ENCODE results near the gene NTM. TPM values are rescaled to one million over a fixed set of nuclear protein-coding genes. Genes with fewer than 3 reads are reported as not detected.

Gene NTM
- total RNA-seq, 4 donors from 2014 or later = 0.78 to 1.1 (median 0.88) TPM; not detected in 1

- no peak for DNase-seq
- intact Hi-C loops (cut with DNase I) = no loop called here
- no peaks in the 10 kb centered on the region for H3K36me3 ChIP-seq
- H3K4me3 ChIP-seq (replicated peaks in 1 of 3) = no peak overlapping the region
- H3K4me1 ChIP-seq = no peaks in the 10 kb centered on the region
- no peak overlapping the region for H3K27ac ChIP-seq
- no peaks in the 10 kb centered on the region for H3K27me3 ChIP-seq
- TF ChIP-seq POLR2A (IDR thresholded peaks at IDR 0.05) = no peak
- TF ChIP-seq CTCF (IDR thresholded peaks at IDR 0.05) = no peak
- WGBS, 2 donors = 84% methylated on average over 11 of the region's 11 CpGs
- no peaks in the 10 kb centered on the region for H3K9me3 ChIP-seq
Measured at GRCh38 chr11:131841925-131842635, 471.7 kb downstream of the NTM start.

DNA sequence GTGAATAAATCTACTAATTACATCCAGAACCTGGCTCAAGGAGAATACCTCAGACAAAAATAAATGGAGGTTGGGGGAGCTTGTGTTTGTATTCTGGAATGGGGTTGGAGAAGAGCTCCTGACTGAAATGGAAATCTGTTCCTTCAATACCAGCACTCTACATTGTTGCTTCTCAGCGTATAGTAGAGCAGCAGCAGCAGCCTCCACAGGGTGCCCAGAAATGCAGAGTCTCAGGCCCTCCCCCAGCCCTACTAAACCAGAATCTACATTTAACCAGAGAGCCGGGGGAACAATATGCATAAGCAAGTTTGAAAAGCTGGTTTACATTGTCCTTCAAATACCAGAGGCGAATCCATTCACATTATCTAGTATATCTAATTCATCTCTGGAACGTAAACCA is 474.8 kb downstream of the NTM start:
- no peak overlapping the region for H3K27ac ChIP-seq
- WGBS, 2 donors = 68 to 71% methylated on average over 4 of the region's 4 CpGs
- H3K27me3 ChIP-seq = no peaks in the 10 kb centered on the region
- no peaks in the 10 kb centered on the region for H3K4me1 ChIP-seq
- no peak overlapping the region for H3K4me3 ChIP-seq (replicated peaks in 1 of 3)
- intact Hi-C loops (cut with DNase I) = no loop called here
- DNase-seq = no peak
- TF ChIP-seq CTCF (IDR thresholded peaks at IDR 0.05) = no peak
- no peak for TF ChIP-seq POLR2A (IDR thresholded peaks at IDR 0.05)
- no peaks in the 10 kb centered on the region for H3K9me3 ChIP-seq
- no peaks in the 10 kb centered on the region for H3K36me3 ChIP-seq

DNA sequence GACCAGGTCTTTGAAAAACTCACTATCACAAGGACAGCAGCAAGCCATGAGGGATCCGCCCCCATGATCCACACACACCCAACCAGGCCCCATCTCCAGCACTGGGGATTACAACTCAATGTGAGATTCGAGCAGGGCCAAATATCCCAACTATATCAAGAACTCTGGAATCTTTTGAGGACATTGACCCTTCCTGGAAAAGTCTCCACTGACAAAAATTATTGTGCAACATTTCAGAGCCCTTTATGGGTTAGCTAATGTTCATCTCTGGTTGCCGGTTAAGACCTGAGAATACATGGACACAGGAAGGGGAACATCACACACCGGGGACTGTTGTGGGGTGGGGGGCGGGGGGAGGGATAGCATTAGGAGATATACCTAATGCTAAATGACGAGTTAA is 479.1 kb downstream of the NTM start:
- H3K4me3 ChIP-seq (replicated peaks in 1 of 3) = no peak overlapping the region
- no peak for TF ChIP-seq POLR2A (IDR thresholded peaks at IDR 0.05)
- no peak for TF ChIP-seq CTCF (IDR thresholded peaks at IDR 0.05)
- 81 to 90% methylated on average over 6 of the region's 6 CpGs for WGBS, 2 donors
- H3K4me1 ChIP-seq = no peaks in the 10 kb centered on the region
- no peaks in the 10 kb centered on the region for H3K27me3 ChIP-seq
- H3K27ac ChIP-seq = no peak overlapping the region
- DNase-seq = no peak
- intact Hi-C loops (cut with DNase I) = no loop called here
- H3K9me3 ChIP-seq = no peaks in the 10 kb centered on the region
- H3K36me3 ChIP-seq = no peaks in the 10 kb centered on the region

GRCh38 chr11:131850507-131850906 is 480.1 kb downstream of the NTM start:
- TF ChIP-seq POLR2A (IDR thresholded peaks at IDR 0.05) (no peak), CTCF (IDR thresholded peaks at IDR 0.05) (no peak)
- H3K4me1 ChIP-seq = no peaks in the 10 kb centered on the region
- H3K9me3 ChIP-seq = no peaks in the 10 kb centered on the region
- no peaks in the 10 kb centered on the region for H3K27me3 ChIP-seq
- intact Hi-C loops (cut with DNase I) = no loop called here
- H3K4me3 ChIP-seq (replicated peaks in 1 of 3) = no peak overlapping the region
- H3K27ac ChIP-seq = no peak overlapping the region
- WGBS, 2 donors = 74 to 78% methylated on average over 9 of the region's 9 CpGs
- no peak for DNase-seq
- H3K36me3 ChIP-seq = no peaks in the 10 kb centered on the region

GRCh38 chr11:131851964-131852755 is 481.7 kb downstream of the NTM start:
- no peaks in the 10 kb centered on the region for H3K27me3 ChIP-seq
- no peak for TF ChIP-seq CTCF (IDR thresholded peaks at IDR 0.05)
- no peak for TF ChIP-seq POLR2A (IDR thresholded peaks at IDR 0.05)
- no peaks in the 10 kb centered on the region for H3K9me3 ChIP-seq
- DNase-seq = no peak
- intact Hi-C loops (cut with DNase I) = no loop called here
- no peaks in the 10 kb centered on the region for H3K36me3 ChIP-seq
- WGBS, 2 donors = 59 to 64% methylated on average over 6 to 7 of the region's 7 CpGs
- H3K4me3 ChIP-seq (replicated peaks in 1 of 3) = no peak overlapping the region
- no peaks in the 10 kb centered on the region for H3K4me1 ChIP-seq
- H3K27ac ChIP-seq = no peak overlapping the region
